ENCODE results near the gene PI4KB.
"Not testable (repeated sequence)": the region's sequence is repeated elsewhere in the genome, so short reads cannot be mapped to it uniquely, and the experiment has no call there.

GRCh38 chr1:151275341-151275740, 51.9 kb downstream of the PI4KB start:
- not testable (repeated sequence) for TF ChIP-seq POLR2AphosphoS5, EP300 (IDR thresholded peaks at IDR 0.05)
- TF ChIP-seq, protein P1, sequence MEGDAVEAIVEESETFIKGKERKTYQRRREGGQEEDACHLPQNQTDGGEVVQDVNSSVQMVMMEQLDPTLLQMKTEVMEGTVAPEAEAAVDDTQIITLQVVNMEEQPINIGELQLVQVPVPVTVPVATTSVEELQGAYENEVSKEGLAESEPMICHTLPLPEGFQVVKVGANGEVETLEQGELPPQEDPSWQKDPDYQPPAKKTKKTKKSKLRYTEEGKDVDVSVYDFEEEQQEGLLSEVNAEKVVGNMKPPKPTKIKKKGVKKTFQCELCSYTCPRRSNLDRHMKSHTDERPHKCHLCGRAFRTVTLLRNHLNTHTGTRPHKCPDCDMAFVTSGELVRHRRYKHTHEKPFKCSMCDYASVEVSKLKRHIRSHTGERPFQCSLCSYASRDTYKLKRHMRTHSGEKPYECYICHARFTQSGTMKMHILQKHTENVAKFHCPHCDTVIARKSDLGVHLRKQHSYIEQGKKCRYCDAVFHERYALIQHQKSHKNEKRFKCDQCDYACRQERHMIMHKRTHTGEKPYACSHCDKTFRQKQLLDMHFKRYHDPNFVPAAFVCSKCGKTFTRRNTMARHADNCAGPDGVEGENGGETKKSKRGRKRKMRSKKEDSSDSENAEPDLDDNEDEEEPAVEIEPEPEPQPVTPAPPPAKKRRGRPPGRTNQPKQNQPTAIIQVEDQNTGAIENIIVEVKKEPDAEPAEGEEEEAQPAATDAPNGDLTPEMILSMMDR (IDR thresholded peaks at IDR 0.05): not testable (repeated sequence)
